GM21360 (cell line): ENCODE data around the gene CLCN4.

Source experiments
- ATAC-seq: cut with Tn5 transposase; IDR thresholded peaks from one replicate; pipeline ENCODE4 v1.9.1; 2021; ENCODE audit warnings: mild to moderate bottlenecking, moderate library complexity; ENCODE audit not compliant: unreplicated experiment

Gene CLCN4

DNA sequence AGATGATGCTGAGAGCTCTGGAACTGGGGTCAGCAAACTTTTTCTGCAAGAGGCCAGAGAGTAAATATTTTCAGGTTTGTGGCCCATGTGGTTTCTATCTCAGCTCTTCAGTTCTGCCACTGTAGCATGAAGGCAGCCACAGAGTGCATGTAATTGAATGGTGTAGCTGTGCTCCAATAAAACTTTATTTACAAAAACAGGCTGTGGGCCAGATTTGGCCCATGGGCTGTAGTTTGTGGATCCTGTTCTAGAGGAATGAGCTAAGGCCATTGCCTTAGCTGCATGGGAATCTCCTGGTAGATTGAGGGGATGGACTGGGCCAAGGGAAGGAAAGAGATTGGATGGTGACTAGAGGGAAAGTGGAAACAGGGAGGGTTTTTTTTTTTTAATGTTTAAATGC lies 36.8 kb downstream of the CLCN4 start:
- ATAC-seq = no peak

GRCh38 chrX:10195425-10195824 lies 38.6 kb downstream of the CLCN4 start:
- ATAC-seq = no peak

GRCh38 chrX:10195947-10196346 lies 39.2 kb downstream of the CLCN4 start:
- no peak for ATAC-seq

- ATAC-seq = no peak
Observed at GRCh38 chrX:10197279-10198210, 40.8 kb downstream of the CLCN4 start.

GRCh38 chrX:10198254-10198653 lies 41.5 kb downstream of the CLCN4 start:
- no peak for ATAC-seq

GRCh38 chrX:10199212-10199611 lies 42.4 kb downstream of the CLCN4 start:
- ATAC-seq = no peak

DNA sequence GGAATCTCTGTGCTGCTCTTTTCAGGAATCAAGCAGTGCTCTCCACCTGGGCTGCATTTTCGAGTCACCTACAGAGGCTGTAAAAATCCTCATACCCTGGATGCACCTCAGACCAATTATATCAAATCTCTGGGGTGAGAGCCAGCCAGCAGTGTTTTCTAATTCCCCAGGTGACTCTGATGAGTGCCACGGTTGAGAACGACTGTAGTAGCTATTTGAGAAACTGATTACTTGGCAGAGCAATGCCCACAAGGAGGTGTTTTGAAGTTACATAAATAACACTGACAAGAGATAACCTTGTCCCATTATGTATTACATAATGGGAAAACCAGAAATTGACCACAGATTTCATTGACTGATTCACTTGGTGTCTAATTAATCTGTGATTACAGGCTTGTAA lies 46.8 kb downstream of the CLCN4 start:
- ATAC-seq = no peak

GRCh38 chrX:10206317-10206716 lies 49.5 kb downstream of the CLCN4 start:
- ATAC-seq = no peak

- ATAC-seq = no peak
Observed at GRCh38 chrX:10208281-10208856, 51.6 kb downstream of the CLCN4 start.

DNA sequence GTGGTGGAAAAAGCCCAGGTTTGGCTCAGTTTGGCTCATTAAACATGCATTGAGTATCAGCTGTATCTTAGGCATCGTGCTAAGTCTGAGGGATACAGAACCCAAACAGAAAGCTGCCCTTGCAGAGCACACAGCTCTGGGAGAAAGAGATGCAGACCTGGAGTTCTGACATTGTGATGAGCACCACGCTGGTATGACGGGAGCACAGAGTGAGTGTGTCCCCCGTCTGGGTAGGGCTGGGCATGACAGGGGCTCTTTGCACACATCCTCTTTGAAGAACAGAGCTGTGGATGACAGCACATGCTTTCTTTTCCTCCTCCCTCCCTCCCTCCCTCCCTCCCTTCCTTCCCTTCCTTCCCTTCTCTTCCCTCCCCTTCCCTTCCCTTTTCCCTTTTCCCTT lies 52.2 kb downstream of the CLCN4 start:
- no peak for ATAC-seq

DNA sequence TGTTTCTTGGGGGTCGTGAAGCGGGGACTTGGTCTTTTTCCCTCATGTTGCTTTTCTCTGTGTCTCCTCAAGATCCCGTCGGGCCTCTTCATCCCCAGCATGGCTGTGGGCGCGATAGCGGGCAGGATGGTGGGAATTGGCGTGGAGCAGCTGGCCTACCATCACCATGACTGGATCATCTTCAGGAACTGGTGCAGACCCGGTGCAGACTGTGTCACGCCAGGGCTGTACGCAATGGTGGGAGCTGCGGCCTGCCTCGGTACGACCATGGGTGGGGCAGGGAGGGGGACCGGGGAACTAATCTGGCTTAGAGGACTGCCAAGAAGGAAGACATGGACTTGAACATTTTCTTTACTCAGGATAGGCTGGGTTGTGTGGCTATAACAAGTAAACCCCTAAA lies 55.6 kb downstream of the CLCN4 start:
- no peak for ATAC-seq

DNA sequence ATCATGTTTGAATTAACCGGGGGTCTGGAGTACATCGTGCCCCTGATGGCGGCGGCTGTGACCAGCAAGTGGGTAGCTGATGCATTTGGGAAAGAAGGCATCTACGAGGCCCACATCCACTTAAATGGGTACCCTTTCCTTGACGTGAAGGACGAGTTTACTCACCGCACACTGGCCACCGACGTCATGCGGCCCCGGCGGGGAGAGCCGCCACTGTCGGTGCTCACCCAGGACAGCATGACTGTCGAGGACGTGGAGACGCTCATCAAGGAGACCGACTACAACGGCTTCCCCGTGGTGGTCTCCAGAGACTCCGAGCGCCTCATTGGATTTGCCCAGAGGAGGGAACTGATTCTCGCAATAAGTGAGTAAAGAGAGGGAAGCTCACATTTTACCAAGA lies 56.9 kb downstream of the CLCN4 start:
- no peak for ATAC-seq

GRCh38 chrX:10216208-10216607 lies 59.4 kb downstream of the CLCN4 start:
- no peak for ATAC-seq

DNA sequence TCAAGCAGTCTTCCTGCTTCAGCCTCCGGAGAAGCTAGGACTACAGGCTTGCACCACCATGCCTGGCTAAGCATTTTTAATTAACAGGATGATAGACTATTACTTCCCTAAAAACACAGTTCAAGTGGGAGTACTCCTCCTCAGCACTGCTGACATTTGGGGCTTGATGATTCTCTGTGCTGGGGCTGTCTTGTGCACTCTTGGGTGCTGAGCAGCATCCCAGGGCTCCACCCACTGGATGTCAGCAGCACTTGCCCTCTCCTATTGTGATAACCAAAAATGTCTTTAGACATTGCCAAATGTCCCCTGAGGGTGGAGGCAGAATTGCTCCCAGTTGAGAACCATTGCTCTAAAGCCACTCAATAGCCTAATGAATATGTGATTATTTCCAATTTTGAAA lies 60.4 kb downstream of the CLCN4 start:
- no peak for ATAC-seq

GRCh38 chrX:10221651-10222050 lies 64.9 kb downstream of the CLCN4 start:
- ATAC-seq = no peak

DNA sequence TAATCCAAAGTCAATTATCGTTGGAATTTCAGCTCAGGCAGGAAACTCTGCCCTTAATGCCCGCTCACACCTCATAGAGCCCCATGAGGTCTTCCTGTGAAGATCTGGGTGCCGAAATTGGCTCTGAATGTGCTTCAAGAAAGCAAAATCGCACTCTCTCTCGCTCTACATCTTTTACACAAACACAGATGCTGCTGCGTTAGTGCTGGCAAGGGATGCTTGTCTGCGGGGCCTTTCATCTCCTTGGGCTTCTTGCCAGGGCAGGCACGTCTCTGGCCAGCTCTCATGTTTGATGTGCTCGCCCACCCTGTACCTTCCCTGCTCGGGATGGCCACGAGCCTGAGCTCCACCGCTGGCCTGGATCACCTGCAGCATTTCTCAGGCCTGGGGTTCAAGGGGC lies 66.5 kb downstream of the CLCN4 start:
- no peak for ATAC-seq

GRCh38 chrX:10223781-10224180 lies 67.0 kb downstream of the CLCN4 start:
- ATAC-seq = no peak

DNA sequence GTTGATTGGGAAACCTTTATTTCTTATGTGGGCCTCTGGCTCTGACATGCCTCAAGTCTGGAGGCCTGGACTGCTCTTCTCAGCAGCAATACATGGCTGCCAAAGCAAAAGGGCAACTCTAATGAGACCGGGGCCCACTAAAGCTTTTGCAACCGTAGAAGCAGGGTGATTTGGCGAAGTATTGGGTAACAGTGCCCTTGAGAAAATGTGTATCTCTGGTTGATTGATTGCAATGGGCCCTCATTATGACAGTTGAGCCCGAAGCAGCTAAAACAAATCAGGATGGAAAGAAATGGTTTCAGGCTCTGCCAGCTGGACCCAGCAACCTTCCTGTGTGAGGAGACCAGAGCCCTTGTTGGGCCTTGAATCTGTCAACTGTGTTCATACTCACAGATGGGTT lies 73.4 kb downstream of the CLCN4 start:
- no peak for ATAC-seq

DNA sequence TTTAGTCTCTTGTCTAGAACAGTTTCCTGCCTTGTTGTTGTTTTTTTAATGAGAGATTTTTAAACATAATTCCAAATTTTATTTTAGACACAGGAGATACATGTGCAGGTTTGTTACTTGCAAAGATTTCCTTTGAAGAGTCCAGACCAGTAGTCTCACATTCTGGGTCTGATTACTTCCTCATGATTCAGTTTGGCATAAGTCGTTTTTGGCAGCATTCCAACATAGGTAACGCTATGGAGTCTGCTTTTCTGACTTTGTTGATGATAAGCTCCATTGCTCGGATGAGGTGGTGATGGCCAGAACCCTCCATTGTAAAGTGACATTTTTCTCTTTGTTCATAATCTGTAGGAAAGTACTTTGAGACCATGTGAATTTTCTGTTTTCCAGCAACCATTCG lies 74.7 kb downstream of the CLCN4 start:
- no peak for ATAC-seq

- no peak for ATAC-seq
Observed at GRCh38 chrX:10233173-10233572, 76.4 kb downstream of the CLCN4 start.

- no peak for ATAC-seq
Observed at GRCh38 chrX:10233696-10234095, 76.9 kb downstream of the CLCN4 start.

DNA sequence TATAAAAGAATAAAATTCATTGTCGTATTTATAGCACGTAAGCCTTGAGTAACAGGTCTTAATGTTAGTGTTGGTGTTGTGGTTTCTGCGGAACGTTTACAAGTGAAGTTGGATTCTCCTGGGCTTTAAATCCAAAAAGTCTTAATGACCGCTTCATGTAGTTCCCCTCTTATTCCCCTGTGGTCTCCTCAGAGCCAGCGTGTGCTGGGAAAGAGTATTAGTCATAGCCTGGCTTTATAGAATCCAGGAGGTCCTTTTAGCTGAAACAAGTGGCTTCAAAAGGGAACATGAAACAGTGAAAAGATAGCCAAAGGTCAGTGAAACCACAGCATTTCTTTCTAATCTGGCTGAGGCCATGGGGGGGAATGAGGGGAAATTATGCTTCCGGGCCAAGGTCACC lies 79.1 kb downstream of the CLCN4 start:
- ATAC-seq = no peak

DNA sequence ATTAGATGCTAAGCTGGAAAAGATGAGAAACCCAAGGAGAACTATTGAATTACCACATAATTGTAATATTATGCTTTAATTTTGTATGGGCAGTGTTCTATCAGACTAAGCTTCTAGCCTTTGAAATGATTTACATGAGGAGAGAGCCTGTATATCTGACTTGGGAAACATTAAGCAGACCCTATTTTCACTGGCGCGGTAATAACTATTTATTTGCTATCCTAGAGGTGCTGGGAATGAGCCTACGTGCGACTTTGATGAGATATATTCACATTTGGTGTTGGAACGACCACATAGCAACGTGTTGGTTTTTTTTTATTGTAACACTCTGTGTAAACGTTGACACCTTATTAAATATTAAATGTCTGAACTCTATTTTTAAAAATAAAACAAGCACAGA lies 80.5 kb downstream of the CLCN4 start:
- ATAC-seq = no peak
